ENCODE results near the gene VEGFA.

Gene VEGFA

DNA sequence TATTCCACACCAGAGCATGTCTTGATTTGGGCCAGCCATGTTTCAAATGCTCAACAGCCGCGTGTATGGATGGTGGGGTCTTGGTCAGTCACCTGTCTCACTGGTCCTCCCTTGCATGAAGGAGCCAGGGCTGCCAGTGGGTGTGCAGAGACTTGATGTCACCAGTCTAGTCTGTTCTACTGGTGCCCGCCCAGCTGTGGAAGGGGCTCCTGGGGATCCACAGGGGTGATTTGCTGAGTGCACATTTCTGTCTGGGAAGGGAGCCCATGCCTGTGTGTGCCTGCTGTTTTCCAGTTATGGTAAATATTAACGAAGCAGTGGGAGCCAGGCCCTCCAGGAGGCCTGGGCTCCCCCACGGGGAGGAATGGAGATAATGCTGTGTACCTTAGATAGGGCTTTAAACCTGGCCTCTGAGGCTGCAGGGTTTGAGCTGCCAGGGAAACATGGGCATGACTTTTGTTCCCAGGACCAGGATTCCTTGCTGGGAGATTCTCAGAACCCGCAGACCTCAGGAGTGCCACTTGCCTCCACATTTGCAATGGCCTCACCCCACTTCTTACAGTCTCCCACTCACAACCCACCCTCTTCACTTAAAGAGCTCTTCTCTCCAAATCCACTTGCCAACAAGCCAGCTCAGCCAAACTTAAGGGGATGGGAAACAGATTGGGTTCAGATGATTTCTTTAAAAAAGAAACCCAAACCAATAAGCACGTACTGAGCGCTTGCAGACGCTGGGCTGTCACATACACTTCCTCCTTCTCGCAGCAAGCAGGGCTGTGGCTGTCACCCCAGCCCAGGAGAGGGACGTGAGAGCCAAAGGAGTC lies 54.1 kb downstream of the VEGFA start:
- Histone ChIP-seq H3K4me3 (ENCODE audit: low read depth, low read length) (no peak overlapping the region), H3K27ac (ENCODE audit: low read depth, low read length) (no peak overlapping the region), H3K9me3 (ENCODE audit: control insufficient read depth, insufficient read depth, low read depth, low read length) (no peaks in the 10 kb centered on the region), H3K36me3 (ENCODE audit: control insufficient read depth, insufficient read depth, low read length) (no peaks in the 10 kb centered on the region), H3K4me1 (ENCODE audit: control insufficient read depth, insufficient read depth, low read length) (peaks cover 6% of the 10 kb centered on the region), H3K9ac (ENCODE audit: low read length) (no peak overlapping the region), H3K27me3 (ENCODE audit: control insufficient read depth, insufficient read depth, low read length) (no peaks in the 10 kb centered on the region)

- no peak overlapping the region for H3K9ac ChIP-seq (ENCODE audit: low read length)
- H3K27ac ChIP-seq (ENCODE audit: low read depth, low read length): no peak overlapping the region
- no peaks in the 10 kb centered on the region for H3K9me3 ChIP-seq (ENCODE audit: control insufficient read depth, insufficient read depth, low read depth, low read length)
- H3K27me3 ChIP-seq (ENCODE audit: control insufficient read depth, insufficient read depth, low read length): no peaks in the 10 kb centered on the region
- H3K36me3 ChIP-seq (ENCODE audit: control insufficient read depth, insufficient read depth, low read length): no peaks in the 10 kb centered on the region
- H3K4me3 ChIP-seq (ENCODE audit: low read depth, low read length): no peak overlapping the region
- H3K4me1 ChIP-seq (ENCODE audit: control insufficient read depth, insufficient read depth, low read length): peaks cover 6% of the 10 kb centered on the region
Measured at GRCh38 chr6:43824703-43825064, 54.7 kb downstream of the VEGFA start.

- Histone ChIP-seq H3K9ac (ENCODE audit: low read length) (no peak overlapping the region), H3K9me3 (ENCODE audit: control insufficient read depth, insufficient read depth, low read depth, low read length) (no peaks in the 10 kb centered on the region), H3K4me3 (ENCODE audit: low read depth, low read length) (no peak overlapping the region), H3K4me1 (ENCODE audit: control insufficient read depth, insufficient read depth, low read length) (peaks cover 6% of the 10 kb centered on the region), H3K27me3 (ENCODE audit: control insufficient read depth, insufficient read depth, low read length) (no peaks in the 10 kb centered on the region), H3K27ac (ENCODE audit: low read depth, low read length) (no peak overlapping the region), H3K36me3 (ENCODE audit: control insufficient read depth, insufficient read depth, low read length) (no peaks in the 10 kb centered on the region)
Measured at GRCh38 chr6:43825187-43826115, 55.4 kb downstream of the VEGFA start.

GRCh38 chr6:43826730-43827129 lies 56.7 kb downstream of the VEGFA start:
- H3K27me3 ChIP-seq (ENCODE audit: control insufficient read depth, insufficient read depth, low read length): no peaks in the 10 kb centered on the region
- H3K9ac ChIP-seq (ENCODE audit: low read length): no peak overlapping the region
- H3K27ac ChIP-seq (ENCODE audit: low read depth, low read length): no peak overlapping the region
- no peaks in the 10 kb centered on the region for H3K36me3 ChIP-seq (ENCODE audit: control insufficient read depth, insufficient read depth, low read length)
- peaks cover 6% of the 10 kb centered on the region for H3K4me1 ChIP-seq (ENCODE audit: control insufficient read depth, insufficient read depth, low read length)
- no peaks in the 10 kb centered on the region for H3K9me3 ChIP-seq (ENCODE audit: control insufficient read depth, insufficient read depth, low read depth, low read length)
- no peak overlapping the region for H3K4me3 ChIP-seq (ENCODE audit: low read depth, low read length)

DNA sequence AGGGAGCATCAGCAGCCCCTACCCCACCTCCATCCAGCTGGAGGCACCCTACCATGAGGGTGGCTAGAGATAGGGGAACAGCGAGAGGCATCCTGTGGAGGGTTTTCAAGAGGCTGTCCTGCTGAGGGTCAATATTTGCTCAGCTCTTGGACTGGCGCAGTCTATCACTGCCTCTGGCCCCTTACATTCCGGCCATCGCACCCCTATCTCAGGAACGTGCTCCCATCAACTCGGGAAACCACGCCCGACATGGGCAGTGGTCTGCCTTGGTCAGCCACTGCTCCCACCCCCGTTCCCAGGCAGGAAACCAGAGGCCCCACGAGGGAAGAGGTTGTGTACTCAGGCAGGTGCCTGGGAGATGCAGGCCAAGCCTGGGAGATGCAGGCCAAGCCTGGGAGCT lies 57.9 kb downstream of the VEGFA start:
- Histone ChIP-seq H3K27ac (ENCODE audit: low read depth, low read length) (no peak overlapping the region), H3K9ac (ENCODE audit: low read length) (no peak overlapping the region), H3K36me3 (ENCODE audit: control insufficient read depth, insufficient read depth, low read length) (no peaks in the 10 kb centered on the region), H3K27me3 (ENCODE audit: control insufficient read depth, insufficient read depth, low read length) (no peaks in the 10 kb centered on the region), H3K9me3 (ENCODE audit: control insufficient read depth, insufficient read depth, low read depth, low read length) (no peaks in the 10 kb centered on the region), H3K4me3 (ENCODE audit: low read depth, low read length) (no peak overlapping the region), H3K4me1 (ENCODE audit: control insufficient read depth, insufficient read depth, low read length) (peaks cover 6% of the 10 kb centered on the region)

DNA sequence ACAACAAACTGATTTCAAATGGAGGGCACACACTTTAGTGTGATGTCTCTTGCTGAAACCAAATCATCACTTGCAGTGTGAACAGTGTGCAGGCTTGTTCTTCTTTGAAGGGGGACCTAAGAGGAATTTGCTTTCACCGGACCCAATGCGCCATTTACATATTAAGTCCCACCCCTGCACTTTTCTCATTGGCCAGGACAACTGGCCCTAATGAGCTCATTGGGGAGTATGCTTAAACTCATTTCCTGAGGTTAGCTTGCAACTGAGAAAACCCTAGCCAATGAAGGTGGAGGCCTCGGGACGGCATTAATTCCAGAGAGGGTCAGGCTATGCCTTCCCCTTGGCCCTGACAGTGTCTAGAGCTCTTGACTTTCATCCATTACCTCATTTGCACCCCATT lies 58.7 kb downstream of the VEGFA start:
- H3K4me1 ChIP-seq (ENCODE audit: control insufficient read depth, insufficient read depth, low read length): peaks cover 6% of the 10 kb centered on the region

GRCh38 chr6:43829470-43829869 lies 59.5 kb downstream of the VEGFA start:
- H3K9ac ChIP-seq (ENCODE audit: low read length): no peak overlapping the region
- H3K9me3 ChIP-seq (ENCODE audit: control insufficient read depth, insufficient read depth, low read depth, low read length): no peaks in the 10 kb centered on the region
- H3K27me3 ChIP-seq (ENCODE audit: control insufficient read depth, insufficient read depth, low read length): no peaks in the 10 kb centered on the region
- no peaks in the 10 kb centered on the region for H3K36me3 ChIP-seq (ENCODE audit: control insufficient read depth, insufficient read depth, low read length)
- peaks cover 3% of the 10 kb centered on the region for H3K4me1 ChIP-seq (ENCODE audit: control insufficient read depth, insufficient read depth, low read length)
- H3K27ac ChIP-seq (ENCODE audit: low read depth, low read length): no peak overlapping the region
- H3K4me3 ChIP-seq (ENCODE audit: low read depth, low read length): no peak overlapping the region

More for the DNA sequence above, 58.7 kb downstream of the VEGFA start:
- H3K27me3 ChIP-seq (ENCODE audit: control insufficient read depth, insufficient read depth, low read length): no peaks in the 10 kb centered on the region
- H3K9me3 ChIP-seq (ENCODE audit: control insufficient read depth, insufficient read depth, low read depth, low read length): no peaks in the 10 kb centered on the region
- H3K9ac ChIP-seq (ENCODE audit: low read length): no peak overlapping the region
- no peak overlapping the region for H3K4me3 ChIP-seq (ENCODE audit: low read depth, low read length)
- no peaks in the 10 kb centered on the region for H3K36me3 ChIP-seq (ENCODE audit: control insufficient read depth, insufficient read depth, low read length)
- H3K27ac ChIP-seq (ENCODE audit: low read depth, low read length): no peak overlapping the region

- Histone ChIP-seq H3K9ac (ENCODE audit: low read length) (no peak overlapping the region), H3K9me3 (ENCODE audit: control insufficient read depth, insufficient read depth, low read depth, low read length) (no peaks in the 10 kb centered on the region), H3K27ac (ENCODE audit: low read depth, low read length) (no peak overlapping the region), H3K4me1 (ENCODE audit: control insufficient read depth, insufficient read depth, low read length) (peaks cover 4% of the 10 kb centered on the region; the same call in 1 of the 2 replicates), H3K4me3 (ENCODE audit: low read depth, low read length) (no peak overlapping the region), H3K36me3 (ENCODE audit: control insufficient read depth, insufficient read depth, low read length) (no peaks in the 10 kb centered on the region), H3K27me3 (ENCODE audit: control insufficient read depth, insufficient read depth, low read length) (no peaks in the 10 kb centered on the region)
Measured at GRCh38 chr6:43830775-43831174, 60.8 kb downstream of the VEGFA start.

GRCh38 chr6:43831191-43831590 lies 61.2 kb downstream of the VEGFA start:
- no peak overlapping the region for H3K27ac ChIP-seq (ENCODE audit: low read depth, low read length)
- H3K9ac ChIP-seq (ENCODE audit: low read length): no peak overlapping the region
- no peaks in the 10 kb centered on the region for H3K36me3 ChIP-seq (ENCODE audit: control insufficient read depth, insufficient read depth, low read length)
- peaks cover 8% of the 10 kb centered on the region; the same call in 1 of the 2 replicates for H3K4me1 ChIP-seq (ENCODE audit: control insufficient read depth, insufficient read depth, low read length)
- H3K27me3 ChIP-seq (ENCODE audit: control insufficient read depth, insufficient read depth, low read length): no peaks in the 10 kb centered on the region
- no peaks in the 10 kb centered on the region for H3K9me3 ChIP-seq (ENCODE audit: control insufficient read depth, insufficient read depth, low read depth, low read length)
- no peak overlapping the region for H3K4me3 ChIP-seq (ENCODE audit: low read depth, low read length)

- Histone ChIP-seq H3K9ac (ENCODE audit: low read length) (no peak overlapping the region), H3K27me3 (ENCODE audit: control insufficient read depth, insufficient read depth, low read length) (no peaks in the 10 kb centered on the region), H3K9me3 (ENCODE audit: control insufficient read depth, insufficient read depth, low read depth, low read length) (no peaks in the 10 kb centered on the region), H3K4me1 (ENCODE audit: control insufficient read depth, insufficient read depth, low read length) (peaks cover 22% of the 10 kb centered on the region; the same call in 1 of the 2 replicates), H3K27ac (ENCODE audit: low read depth, low read length) (no peak overlapping the region), H3K4me3 (ENCODE audit: low read depth, low read length) (no peak overlapping the region), H3K36me3 (ENCODE audit: control insufficient read depth, insufficient read depth, low read length) (no peaks in the 10 kb centered on the region)
Measured at GRCh38 chr6:43833223-43833995, 63.4 kb downstream of the VEGFA start.

All from HUES6 (cell line).